Muscle layer of duodenum (tissue), 2 donors: Measurements from ENCODE around the gene GHRL.

Source experiments
- H3K27ac ChIP-seq: one replicate; pipeline ENCODE4 v1.7.0; 2013; ENCODE audit warnings: mild to moderate bottlenecking, low read length
- H3K27me3 ChIP-seq: one replicate; pipeline ENCODE4 v1.7.0; 2013; ENCODE audit warnings: low read depth, mild to moderate bottlenecking, control low read depth, low read length
- H3K36me3 ChIP-seq, 2 donors: one replicate each; pipeline ENCODE4 v1.7.0; 2013; ENCODE audit warnings: low read length in 2 of 2, control low read depth in 1 of 2, mild to moderate bottlenecking in 1 of 2; ENCODE audit not compliant: insufficient read depth in 2 of 2, control insufficient read depth in 1 of 2
- H3K4me1 ChIP-seq, 2 donors: one replicate each; pipeline ENCODE4 v1.7.0; 2013; ENCODE audit warnings: low read length in 2 of 2, mild to moderate bottlenecking in 2 of 2, control low read depth in 1 of 2, moderate library complexity in 1 of 2; ENCODE audit not compliant: insufficient read depth in 2 of 2, control insufficient read depth in 1 of 2
- H3K4me3 ChIP-seq, 2 donors: one replicate each; pipeline ENCODE4 v1.7.0; 2013; ENCODE audit warnings: low read length in 2 of 2, low read depth in 1 of 2, mild to moderate bottlenecking in 1 of 2
- H3K9me3 ChIP-seq, 2 donors: one replicate each; pipeline ENCODE4 v1.7.0; 2013; ENCODE audit warnings: low read length in 2 of 2, control low read depth in 1 of 2, mild to moderate bottlenecking in 1 of 2; ENCODE audit not compliant: control insufficient read depth in 1 of 2
- donor health status: healthy.

GHRL gene

DNA sequence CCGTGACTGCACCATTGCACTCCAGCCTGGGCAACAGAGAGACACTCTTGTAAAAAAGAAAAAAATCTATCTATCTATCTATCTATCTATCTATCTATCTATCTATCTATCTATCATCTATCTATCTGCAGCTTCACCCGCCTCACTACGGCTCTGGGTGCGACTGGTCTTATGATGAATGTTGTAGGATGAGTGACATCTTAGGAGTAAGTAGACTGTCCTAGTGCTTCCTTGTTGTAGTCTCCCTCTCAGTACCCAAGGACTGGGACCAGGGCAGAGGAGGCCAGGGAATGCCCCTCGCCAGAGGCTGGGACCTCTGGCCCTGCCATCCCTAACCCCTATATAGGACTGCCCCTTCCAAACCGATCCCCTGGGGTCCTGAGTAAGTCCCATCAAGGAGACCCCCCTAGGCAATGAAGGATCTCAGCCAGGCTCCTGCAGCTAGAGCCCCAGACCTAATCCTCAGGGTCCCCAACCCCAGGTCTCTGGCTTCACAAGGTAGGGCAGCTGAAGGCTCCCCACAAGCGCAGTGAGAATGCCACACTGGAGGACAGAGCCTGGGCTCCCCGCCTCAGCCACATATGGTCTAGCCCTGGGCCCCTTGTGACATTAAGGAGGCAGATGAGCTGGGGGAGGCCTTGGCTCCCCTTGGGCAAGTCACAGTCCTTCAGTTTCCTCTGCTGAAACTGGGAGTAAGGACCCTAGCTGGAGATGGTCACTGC lies 29.0 kb upstream of the GHRL start:
- no peaks in the 10 kb centered on the region for H3K27me3 ChIP-seq
- H3K9me3 ChIP-seq: no peaks in the 10 kb centered on the region
- peaks cover 21 to 25% of the 10 kb centered on the region in 2 donors for H3K36me3 ChIP-seq
- H3K4me1 ChIP-seq: peaks cover 9 to 21% of the 10 kb centered on the region in 2 donors
- peak overlapping the region in 1 of 2 donors; percentile 91 for H3K4me3 ChIP-seq
- H3K27ac ChIP-seq: no peak overlapping the region

DNA sequence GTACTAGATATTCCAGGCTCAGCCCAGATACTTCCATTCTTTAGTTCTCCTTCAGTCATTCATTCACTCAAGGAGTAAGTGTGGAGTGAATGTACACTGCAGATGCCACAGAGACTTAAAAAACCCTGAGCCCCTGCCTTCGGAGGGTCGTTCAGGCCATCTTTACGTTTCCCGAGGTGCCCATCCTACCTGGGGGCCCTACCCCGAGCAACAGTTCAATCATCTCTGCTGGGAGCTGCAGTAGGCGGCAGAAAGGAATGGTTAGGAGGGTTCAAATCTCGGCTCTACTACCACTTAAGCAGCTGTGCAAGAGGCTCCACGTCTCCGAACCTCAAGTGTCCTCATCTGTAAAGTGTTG lies 27.6 kb upstream of the GHRL start:
- Histone ChIP-seq H3K27me3 (no peaks in the 10 kb centered on the region), H3K9me3 (no peaks in the 10 kb centered on the region), H3K4me1 (peaks cover 9 to 21% of the 10 kb centered on the region in 2 donors), H3K27ac (peak overlapping the region; percentile 92), H3K36me3 (peaks cover 35 to 39% of the 10 kb centered on the region in 2 donors), H3K4me3 (peak overlapping the region; percentile 91 to 96)

- Histone ChIP-seq H3K9me3 (no peaks in the 10 kb centered on the region), H3K4me1 (peaks cover 9 to 21% of the 10 kb centered on the region in 2 donors), H3K27me3 (no peaks in the 10 kb centered on the region), H3K4me3 (peak overlapping the region; percentile 91 to 96), H3K27ac (peak overlapping the region; percentile 92), H3K36me3 (peaks cover 39 to 43% of the 10 kb centered on the region in 2 donors)
Measured at GRCh38 chr3:10319804-10320203, 27.1 kb upstream of the GHRL start.

DNA sequence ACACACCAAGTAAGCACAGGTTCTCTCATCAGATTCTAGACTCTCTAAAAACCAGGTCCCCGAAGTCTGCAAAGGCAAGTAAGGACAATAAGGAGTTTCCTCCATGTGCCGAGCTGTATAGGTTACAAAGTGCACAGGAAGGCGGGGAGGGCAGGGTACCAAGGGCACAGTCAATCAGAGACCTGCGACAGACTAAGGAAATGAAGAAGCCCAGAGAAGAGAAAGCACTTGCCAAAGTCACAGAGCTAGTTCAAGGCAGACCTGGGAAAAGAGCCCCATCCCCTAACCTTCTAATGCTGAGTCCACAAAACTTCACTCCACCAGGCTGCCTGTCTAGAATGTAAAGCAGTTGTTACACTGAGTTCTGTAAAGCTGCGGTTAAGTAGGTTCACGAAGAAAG lies 26.5 kb upstream of the GHRL start:
- Histone ChIP-seq H3K4me3 (peak overlapping the region; percentile 27 to 91), H3K27ac (no peak overlapping the region), H3K27me3 (no peaks in the 10 kb centered on the region), H3K36me3 (peaks cover 45 to 49% of the 10 kb centered on the region in 2 donors), H3K9me3 (no peaks in the 10 kb centered on the region), H3K4me1 (peaks cover 9 to 21% of the 10 kb centered on the region in 2 donors)

DNA sequence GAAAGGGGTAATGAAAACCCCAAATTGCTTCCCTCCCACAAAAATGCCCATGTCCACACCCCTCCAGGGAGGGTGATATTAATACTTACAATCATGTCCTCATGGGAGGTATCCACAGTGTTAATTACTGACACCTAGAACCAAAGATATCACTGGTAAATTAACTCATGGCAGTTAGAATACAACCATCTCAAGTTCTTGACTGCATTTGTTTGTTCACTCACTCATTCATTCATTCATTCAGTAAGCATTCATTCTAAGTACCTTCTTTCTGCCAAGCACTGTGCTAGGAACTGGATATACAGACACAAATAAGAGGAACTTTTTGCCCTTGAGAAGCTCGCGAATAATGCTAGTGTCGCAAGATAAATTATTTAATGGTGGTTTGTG lies 25.2 kb upstream of the GHRL start:
- no peaks in the 10 kb centered on the region for H3K27me3 ChIP-seq
- no peaks in the 10 kb centered on the region for H3K9me3 ChIP-seq
- peaks cover 56 to 62% of the 10 kb centered on the region in 2 donors for H3K36me3 ChIP-seq
- H3K27ac ChIP-seq: no peak overlapping the region
- peaks cover 9 to 21% of the 10 kb centered on the region in 2 donors for H3K4me1 ChIP-seq
- H3K4me3 ChIP-seq: no peak overlapping the region

DNA sequence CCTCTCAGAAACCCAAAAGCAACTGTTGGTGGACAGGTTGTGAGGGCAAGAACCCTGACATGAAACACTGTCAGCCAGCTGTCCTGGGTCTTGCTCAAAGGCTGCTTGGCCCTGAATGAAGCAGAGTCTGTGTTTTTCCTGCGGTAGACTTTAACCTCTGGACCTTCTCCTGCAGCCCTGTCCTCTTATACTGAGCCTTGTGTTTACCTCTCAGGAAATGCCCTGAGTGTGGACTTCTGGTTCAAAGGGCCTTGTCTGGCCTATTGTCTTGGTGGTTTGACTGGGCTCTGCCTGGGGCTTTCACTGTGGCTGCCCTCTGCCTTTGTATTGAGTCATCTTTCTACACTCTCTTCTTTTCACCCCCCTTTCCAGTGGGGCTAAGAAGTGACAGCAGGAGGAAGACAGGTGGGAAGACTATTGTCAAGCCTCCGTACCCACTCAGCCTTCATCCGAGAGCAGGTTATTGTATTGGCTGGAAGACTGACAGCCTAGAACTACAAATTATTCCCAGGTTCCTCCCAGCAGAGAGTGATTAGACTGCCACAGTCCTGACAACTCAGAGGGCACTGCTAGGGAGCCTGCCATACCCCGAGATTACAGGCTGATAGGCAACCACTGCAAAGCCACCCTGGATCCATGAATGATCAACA lies 24.7 kb upstream of the GHRL start:
- peaks cover 9 to 21% of the 10 kb centered on the region in 2 donors for H3K4me1 ChIP-seq
- peaks cover 61 to 67% of the 10 kb centered on the region in 2 donors for H3K36me3 ChIP-seq
- H3K27ac ChIP-seq: no peak overlapping the region

DNA sequence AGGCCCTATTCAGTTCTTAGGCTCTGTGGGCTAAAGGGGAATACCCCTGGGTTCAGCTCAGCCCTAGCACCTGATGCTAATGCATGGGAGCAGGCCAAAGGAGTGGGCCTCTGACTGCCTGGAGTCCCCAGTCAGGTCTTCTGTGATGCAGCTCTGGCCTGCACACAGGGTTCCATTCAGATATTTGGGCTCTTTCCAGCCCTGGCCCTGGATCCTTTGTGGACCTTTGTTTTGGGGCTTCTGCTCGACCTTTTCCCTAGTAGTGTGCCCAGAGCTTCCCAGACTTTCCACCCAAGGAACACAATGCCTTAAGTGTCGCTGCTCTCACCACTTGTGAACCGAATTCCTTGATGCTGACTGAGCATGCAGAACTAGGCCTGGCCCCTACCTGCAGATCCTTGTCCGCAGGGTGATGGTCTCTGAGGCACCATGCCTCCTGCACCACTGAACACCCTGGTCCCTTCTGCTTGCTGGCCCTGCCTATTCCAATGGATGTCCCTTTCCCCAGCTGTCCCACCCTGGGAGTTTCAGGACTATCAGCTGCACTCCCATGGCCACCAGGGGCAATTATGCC lies 23.1 kb upstream of the GHRL start:
- Histone ChIP-seq H3K4me3 (no peak overlapping the region), H3K9me3 (no peaks in the 10 kb centered on the region), H3K4me1 (peaks cover 9 to 21% of the 10 kb centered on the region in 2 donors), H3K27ac (no peak overlapping the region), H3K27me3 (no peaks in the 10 kb centered on the region), H3K36me3 (peaks cover 71 to 83% of the 10 kb centered on the region in 2 donors)

More for the DNA sequence above, 24.7 kb upstream of the GHRL start:
- Histone ChIP-seq H3K4me3 (no peak overlapping the region), H3K9me3 (no peaks in the 10 kb centered on the region), H3K27me3 (no peaks in the 10 kb centered on the region)

- no peaks in the 10 kb centered on the region for H3K9me3 ChIP-seq
- peaks cover 71 to 85% of the 10 kb centered on the region in 2 donors for H3K36me3 ChIP-seq
- no peak overlapping the region for H3K27ac ChIP-seq
Measured at GRCh38 chr3:10315101-10315500, 22.4 kb upstream of the GHRL start.

DNA sequence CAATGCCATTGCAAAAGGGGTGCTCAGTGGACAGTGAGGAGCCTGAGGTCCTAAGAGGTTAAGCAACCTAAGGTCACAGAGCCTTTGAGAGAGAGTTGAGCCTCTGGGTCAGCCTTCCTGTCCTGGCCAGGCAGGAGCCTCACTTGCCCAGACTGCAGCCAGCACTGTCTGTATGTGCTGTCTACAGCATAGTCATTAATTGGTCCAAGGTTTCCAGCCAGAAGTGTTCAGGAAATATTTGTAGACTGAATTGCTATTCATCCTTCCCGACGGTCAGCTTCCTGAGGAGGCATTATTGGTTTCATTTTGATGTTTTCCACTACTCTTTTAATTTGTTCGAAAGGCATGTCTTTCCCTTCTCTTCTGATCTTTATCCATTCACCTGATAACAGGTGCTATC lies 20.1 kb upstream of the GHRL start:
- H3K9me3 ChIP-seq: no peaks in the 10 kb centered on the region
- no peaks in the 10 kb centered on the region for H3K27me3 ChIP-seq
- H3K4me1 ChIP-seq: no peaks in the 10 kb centered on the region
- peaks cover 70 to 91% of the 10 kb centered on the region in 2 donors for H3K36me3 ChIP-seq
- no peak overlapping the region for H3K4me3 ChIP-seq
- H3K27ac ChIP-seq: no peak overlapping the region

More at GRCh38 chr3:10315101-10315500, 22.4 kb upstream of the GHRL start:
- Histone ChIP-seq H3K27me3 (no peaks in the 10 kb centered on the region), H3K4me3 (no peak overlapping the region), H3K4me1 (peaks cover 9 to 17% of the 10 kb centered on the region in 2 donors)

DNA sequence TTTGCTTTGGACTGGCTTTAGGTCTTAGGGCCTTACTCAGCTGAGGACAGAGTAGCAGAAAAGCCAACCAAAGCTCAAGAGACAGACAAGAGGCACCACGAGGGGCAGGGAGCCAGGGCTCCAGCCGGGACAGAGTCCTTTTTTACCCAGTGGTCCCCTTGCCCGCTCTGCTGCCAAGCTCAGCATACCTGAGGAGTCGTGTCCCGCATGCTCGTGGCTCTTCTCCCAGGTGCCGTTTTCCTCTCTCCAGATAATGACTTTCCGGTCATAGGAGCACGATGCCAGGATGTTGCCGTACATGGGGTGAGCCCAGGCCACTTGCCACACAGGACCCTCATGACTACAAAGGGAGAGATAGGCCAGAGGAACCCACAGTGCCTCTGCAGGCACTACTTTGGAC lies 19.6 kb upstream of the GHRL start:
- no peak overlapping the region for H3K4me3 ChIP-seq
- H3K4me1 ChIP-seq: no peaks in the 10 kb centered on the region
- no peaks in the 10 kb centered on the region for H3K9me3 ChIP-seq
- H3K27me3 ChIP-seq: no peaks in the 10 kb centered on the region
- no peak overlapping the region for H3K27ac ChIP-seq
- H3K36me3 ChIP-seq: peaks cover 70 to 91% of the 10 kb centered on the region in 2 donors

- peaks cover 64 to 91% of the 10 kb centered on the region in 2 donors for H3K36me3 ChIP-seq
- H3K27me3 ChIP-seq: no peaks in the 10 kb centered on the region
- H3K27ac ChIP-seq: no peak overlapping the region
- H3K4me1 ChIP-seq: no peaks in the 10 kb centered on the region
- no peaks in the 10 kb centered on the region for H3K9me3 ChIP-seq
- H3K4me3 ChIP-seq: no peak overlapping the region
Measured at GRCh38 chr3:10311710-10312109, 19.0 kb upstream of the GHRL start.
